KMS-11 (cell line): ENCODE results near the gene TMTC1.

Experiments used
- H2AFZ ChIP-seq: fragments of 200-600 bp; sonication (generic); 2 replicates; pipeline ENCODE4 v1.6.1; 2016; ENCODE audit warnings: antibody characterized with exemption, mixed run types, low read depth
- H3K27ac ChIP-seq: fragments of 200-600 bp; sonication (generic); 2 replicates; pipeline ENCODE4 v1.6.1; 2016; ENCODE audit warnings: mild to moderate bottlenecking, mixed run types
- H3K27me3 ChIP-seq: fragments of 200-600 bp; sonication (generic); 2 replicates; pipeline ENCODE4 v1.6.1; 2017; ENCODE audit warnings: mild to moderate bottlenecking, low read depth, mixed run types, moderate library complexity; ENCODE audit not compliant: insufficient read depth
- H3K36me3 ChIP-seq: fragments of 200-600 bp; sonication (generic); 2 replicates; pipeline ENCODE4 v1.6.1; 2017; ENCODE audit warnings: mild to moderate bottlenecking, mixed run types; ENCODE audit not compliant: insufficient read depth
- H3K4me1 ChIP-seq: fragments of 200-600 bp; sonication (generic); 2 replicates; pipeline ENCODE4 v1.6.1; 2016; ENCODE audit warnings: mild to moderate bottlenecking, low read depth, mixed run types; ENCODE audit not compliant: poor library complexity, severe bottlenecking
- H3K4me2 ChIP-seq: fragments of 200-600 bp; sonication (generic); 2 replicates; pipeline ENCODE4 v1.7.0; 2016; ENCODE audit warnings: mild to moderate bottlenecking, mixed run types
- H3K4me3 ChIP-seq: fragments of 200-600 bp; sonication (generic); IDR thresholded peaks from 2 replicates; pipeline ENCODE4 v1.6.1; 2017; ENCODE audit warnings: low read depth, low read length, mixed read lengths; ENCODE audit not compliant: insufficient read depth
- H3K79me2 ChIP-seq: fragments of 200-600 bp; sonication (generic); 2 replicates; pipeline ENCODE4 v1.6.1; 2016; ENCODE audit warnings: low read depth, mixed run types; ENCODE audit not compliant: insufficient read depth
- H3K9ac ChIP-seq: fragments of 200-600 bp; sonication (generic); 2 replicates; pipeline ENCODE4 v1.6.1; 2016; ENCODE audit warnings: mild to moderate bottlenecking, mixed run types
- H4K20me1 ChIP-seq: fragments of 200-600 bp; sonication (generic); 2 replicates; pipeline ENCODE4 v1.6.1; 2016; ENCODE audit warnings: mild to moderate bottlenecking, mixed run types; ENCODE audit not compliant: insufficient read depth
- TF ChIP-seq, protein P1 (sequence below): fragments of 200-600 bp; sonication (generic); conservative IDR thresholded peaks from 2 replicates; pipeline ENCODE4 v1.6.1; 2017; ENCODE audit warnings: low read depth, mild to moderate bottlenecking, antibody characterized with exemption, low read length, moderate library complexity, mixed read lengths

TMTC1 gene

DNA sequence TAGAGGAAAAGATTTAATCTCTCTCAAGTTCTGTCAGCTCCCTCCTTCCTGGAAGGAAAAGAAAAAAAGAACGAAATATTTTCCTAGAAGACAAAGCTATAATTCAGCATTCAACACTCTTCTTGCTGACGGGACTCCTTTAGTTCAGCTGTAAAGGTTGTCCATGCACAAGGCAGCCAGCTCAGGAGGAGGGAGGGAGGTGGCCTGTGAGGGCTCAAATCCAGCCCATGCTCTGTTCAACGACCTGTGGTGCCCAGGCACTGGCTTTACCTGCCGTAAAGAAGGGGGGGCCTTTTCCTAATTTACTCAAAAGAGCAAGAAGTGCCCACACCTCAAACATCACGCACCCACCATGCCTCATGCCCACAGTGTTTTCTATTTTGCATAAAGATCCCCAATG lies 109.3 kb downstream of the TMTC1 start:
- TF ChIP-seq, protein P1, sequence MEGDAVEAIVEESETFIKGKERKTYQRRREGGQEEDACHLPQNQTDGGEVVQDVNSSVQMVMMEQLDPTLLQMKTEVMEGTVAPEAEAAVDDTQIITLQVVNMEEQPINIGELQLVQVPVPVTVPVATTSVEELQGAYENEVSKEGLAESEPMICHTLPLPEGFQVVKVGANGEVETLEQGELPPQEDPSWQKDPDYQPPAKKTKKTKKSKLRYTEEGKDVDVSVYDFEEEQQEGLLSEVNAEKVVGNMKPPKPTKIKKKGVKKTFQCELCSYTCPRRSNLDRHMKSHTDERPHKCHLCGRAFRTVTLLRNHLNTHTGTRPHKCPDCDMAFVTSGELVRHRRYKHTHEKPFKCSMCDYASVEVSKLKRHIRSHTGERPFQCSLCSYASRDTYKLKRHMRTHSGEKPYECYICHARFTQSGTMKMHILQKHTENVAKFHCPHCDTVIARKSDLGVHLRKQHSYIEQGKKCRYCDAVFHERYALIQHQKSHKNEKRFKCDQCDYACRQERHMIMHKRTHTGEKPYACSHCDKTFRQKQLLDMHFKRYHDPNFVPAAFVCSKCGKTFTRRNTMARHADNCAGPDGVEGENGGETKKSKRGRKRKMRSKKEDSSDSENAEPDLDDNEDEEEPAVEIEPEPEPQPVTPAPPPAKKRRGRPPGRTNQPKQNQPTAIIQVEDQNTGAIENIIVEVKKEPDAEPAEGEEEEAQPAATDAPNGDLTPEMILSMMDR = no peak
- Histone ChIP-seq H3K4me2 (no peak overlapping the region), H2AFZ (no peak overlapping the region), H3K4me3 (no peak overlapping the region), H3K79me2 (no peaks in the 10 kb centered on the region), H3K4me1 (no peaks in the 10 kb centered on the region), H3K9ac (no peak overlapping the region), H4K20me1 (no peaks in the 10 kb centered on the region; the same call in 1 of the 2 replicates), H3K27ac (no peak overlapping the region), H3K27me3 (no peaks in the 10 kb centered on the region), H3K36me3 (no peaks in the 10 kb centered on the region; the same call in 1 of the 2 replicates)

DNA sequence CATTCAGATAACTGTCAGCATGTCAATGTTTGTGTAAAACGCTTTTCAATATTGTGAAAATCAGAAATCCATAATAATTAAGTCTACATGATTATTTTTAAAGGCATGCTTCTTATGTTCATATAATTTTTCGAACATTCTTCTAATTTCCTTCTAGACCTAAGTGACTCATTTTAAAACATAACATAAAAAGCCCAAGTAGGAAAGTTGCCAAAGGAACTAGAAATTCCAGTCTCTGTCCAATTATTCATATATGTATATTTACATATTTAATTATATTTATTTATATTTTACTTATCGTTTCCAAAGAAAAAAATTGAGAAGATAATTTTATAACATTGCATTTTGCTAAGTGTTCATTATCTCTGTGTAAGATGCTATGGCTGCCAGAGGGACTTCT lies 110.4 kb downstream of the TMTC1 start:
- H3K79me2 ChIP-seq = no peaks in the 10 kb centered on the region
- H3K4me2 ChIP-seq = no peak overlapping the region
- TF ChIP-seq, protein P1 = no peak
- no peak overlapping the region for H3K27ac ChIP-seq
- no peaks in the 10 kb centered on the region; the same call in 1 of the 2 replicates for H4K20me1 ChIP-seq
- H3K4me3 ChIP-seq = no peak overlapping the region
- no peaks in the 10 kb centered on the region for H3K27me3 ChIP-seq
- no peak overlapping the region for H3K9ac ChIP-seq
- no peaks in the 10 kb centered on the region for H3K4me1 ChIP-seq
- no peaks in the 10 kb centered on the region for H3K36me3 ChIP-seq
- H2AFZ ChIP-seq = no peak overlapping the region

DNA sequence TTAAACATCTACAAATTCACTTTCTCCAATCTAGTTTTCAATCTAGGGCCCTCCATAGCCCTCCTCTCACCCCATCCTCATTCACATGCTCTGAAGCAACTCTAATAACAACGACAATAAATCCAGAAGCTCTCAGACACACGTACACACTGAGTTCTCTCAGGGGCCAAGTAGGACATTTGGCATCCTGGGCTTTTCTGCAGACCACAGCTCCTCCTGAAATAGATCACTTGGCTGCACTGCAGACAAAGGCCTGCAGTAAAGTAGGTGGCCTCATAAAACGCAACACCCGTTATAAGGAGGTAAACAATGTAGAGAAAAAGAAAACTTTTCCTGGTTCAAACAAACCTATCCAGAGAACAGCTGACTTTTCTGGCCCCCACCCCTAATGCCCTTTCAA lies 111.2 kb downstream of the TMTC1 start:
- no peak overlapping the region for H3K27ac ChIP-seq
- no peak overlapping the region for H3K9ac ChIP-seq
- H3K79me2 ChIP-seq = no peaks in the 10 kb centered on the region
- no peak overlapping the region for H3K4me2 ChIP-seq
- H4K20me1 ChIP-seq = no peaks in the 10 kb centered on the region; the same call in 1 of the 2 replicates
- H3K4me1 ChIP-seq = no peaks in the 10 kb centered on the region
- no peak overlapping the region for H2AFZ ChIP-seq
- no peaks in the 10 kb centered on the region for H3K36me3 ChIP-seq
- H3K27me3 ChIP-seq = no peaks in the 10 kb centered on the region
- H3K4me3 ChIP-seq = no peak overlapping the region
- TF ChIP-seq, protein P1 = no peak

GRCh38 chr12:29671742-29672141 lies 112.0 kb downstream of the TMTC1 start:
- TF ChIP-seq, protein P1 = no peak
- no peak overlapping the region for H2AFZ ChIP-seq
- no peaks in the 10 kb centered on the region for H3K36me3 ChIP-seq
- H3K4me3 ChIP-seq = no peak overlapping the region
- no peaks in the 10 kb centered on the region for H3K79me2 ChIP-seq
- H3K9ac ChIP-seq = no peak overlapping the region
- no peaks in the 10 kb centered on the region; the same call in 1 of the 2 replicates for H4K20me1 ChIP-seq
- H3K27ac ChIP-seq = no peak overlapping the region
- H3K4me2 ChIP-seq = no peak overlapping the region
- H3K4me1 ChIP-seq = no peaks in the 10 kb centered on the region
- no peaks in the 10 kb centered on the region for H3K27me3 ChIP-seq
